GM23248 (cell line): ENCODE data around the gene PTPRD. TPM values are rescaled to one million over a fixed set of nuclear protein-coding genes. Genes with fewer than 3 reads are reported as not detected.

Experiments
- DNase-seq: peaks from one replicate; pipeline ENCODE4 v3.0.0-alpha.2; 2015
- H2AFZ ChIP-seq: fragments of 200-600 bp; sonication (generic); 2 replicates; pipeline ENCODE4 v1.6.1; 2016; ENCODE audit warnings: antibody characterized with exemption
- H3F3A ChIP-seq: fragments of 200-600 bp; sonication (generic); 2 replicates; pipeline ENCODE4 v1.6.1; 2016; ENCODE audit warnings: mild to moderate bottlenecking, antibody characterized with exemption, mixed run types; ENCODE audit not compliant: insufficient read depth
- H3K27ac ChIP-seq: fragments of 200-600 bp; sonication (generic); 2 replicates; pipeline ENCODE4 v1.5.1; 2016; ENCODE audit warnings: mild to moderate bottlenecking
- H3K27me3 ChIP-seq: fragments of 200-600 bp; sonication (generic); replicated peaks from 2 replicates; pipeline ENCODE4 v1.6.1; 2016; ENCODE audit warnings: mild to moderate bottlenecking; ENCODE audit not compliant: insufficient read depth
- H3K36me3 ChIP-seq: fragments of 200-600 bp; sonication (generic); 2 replicates; pipeline ENCODE4 v1.6.1; 2016; ENCODE audit warnings: low read depth, mild to moderate bottlenecking
- H3K4me1 ChIP-seq: fragments of 200-600 bp; sonication (generic); 2 replicates; pipeline ENCODE4 v1.6.1; 2016; ENCODE audit warnings: mild to moderate bottlenecking; ENCODE audit not compliant: insufficient read depth
- H3K4me2 ChIP-seq: fragments of 200-600 bp; sonication (generic); one replicate; pipeline ENCODE4 v1.6.1; 2016; ENCODE audit warnings: mild to moderate bottlenecking; ENCODE audit not compliant: unreplicated experiment
- H3K4me3 ChIP-seq: fragments of 200-600 bp; sonication (generic); 2 replicates; pipeline ENCODE4 v1.5.1; 2016; ENCODE audit warnings: mild to moderate bottlenecking
- H3K79me2 ChIP-seq: fragments of 200-600 bp; sonication (generic); 2 replicates; pipeline ENCODE4 v1.6.1; 2016; ENCODE audit warnings: mild to moderate bottlenecking; ENCODE audit not compliant: insufficient read depth
- H3K9ac ChIP-seq: fragments of 200-600 bp; sonication (generic); 2 replicates; pipeline ENCODE4 v1.6.1; 2016; ENCODE audit warnings: mild to moderate bottlenecking
- H3K9me2 ChIP-seq: fragments of 200-600 bp; sonication (generic); 2 replicates; pipeline ENCODE4 v1.6.1; 2016; ENCODE audit warnings: mixed run types, mild to moderate bottlenecking, moderate library complexity; ENCODE audit not compliant: insufficient read depth
- H3K9me3 ChIP-seq: fragments of 200-600 bp; sonication (generic); one replicate; pipeline ENCODE4 v1.6.1; 2017; ENCODE audit warnings: low read depth
- H4K20me1 ChIP-seq: fragments of 200-600 bp; sonication (generic); 2 replicates; pipeline ENCODE4 v1.6.0; 2016; ENCODE audit not compliant: insufficient read depth
- EZH2 ChIP-seq: fragments of 200-600 bp; sonication (generic); IDR thresholded peaks from 2 replicates; pipeline ENCODE4 v1.6.1; 2018; ENCODE audit warnings: antibody characterized with exemption, mild to moderate bottlenecking; ENCODE audit not compliant: insufficient read depth, poor library complexity, severe bottlenecking
- EZH2phosphoT487 ChIP-seq: fragments of 200-600 bp; sonication (generic); IDR thresholded peaks from 2 replicates; pipeline ENCODE4 v1.6.1; 2018; ENCODE audit warnings: antibody characterized with exemption, moderate library complexity, mild to moderate bottlenecking, low read depth; ENCODE audit not compliant: insufficient read depth
- WGBS, 2 experiments: methylation state at CpG; one replicate each; pipeline ENCODE4 v1.1.6; 2015 to 2017; ENCODE audit warnings: low lambda C conversion rate in 2 of 2, low coverage in 1 of 2; ENCODE audit errors: missing lambda C conversion rate in 2 of 2; 5-methylcytosine and 5-hydroxymethylcytosine counted together
- in situ Hi-C: fragments of 300-500 bp; cut with MboI; formaldehyde crosslinking; loops from 2 replicates; pipeline ENCODE4 v1.15.0; 2020
- polyA plus RNA-seq: library from polyadenylated mRNA; unstranded; fragments of >200 nt; fragmentation: Nextera tagmentation; extraction: Ambion mirVana; gene quantifications from 2 replicates; pipeline ENCODE4 v1.2.1, GENCODE V29; 2016
- total RNA-seq: library from RNA; depleted of rRNA; stranded (reverse); fragments of >200 nt; shearing (Covaris generic); gene quantifications from 2 replicates; pipeline ENCODE4 v1.2.3, GENCODE V29; 2014

Gene PTPRD
- total and polyA plus RNA-seq, 2 experiments from 2014 or later: 0.05 TPM; not detected in 1

DNA sequence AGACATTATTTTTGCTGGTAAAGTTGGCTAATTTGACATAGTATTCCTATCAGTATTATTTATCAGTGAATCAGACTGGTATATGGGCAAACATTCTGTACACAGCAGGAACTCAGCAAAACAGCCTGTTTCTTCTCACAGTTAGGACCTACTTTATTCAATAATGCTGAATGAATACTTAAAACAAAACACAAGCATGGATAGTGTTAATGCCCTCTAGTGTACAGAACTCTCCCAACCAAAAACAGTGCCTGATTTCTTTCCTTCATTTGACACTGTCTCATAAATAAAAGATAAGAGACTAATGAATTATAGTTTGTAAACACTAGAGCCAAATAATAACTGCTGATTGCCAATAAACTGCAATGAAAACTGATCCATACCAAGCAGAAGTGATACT lies 1113.3 kb downstream of the PTPRD start:
- Histone ChIP-seq H4K20me1 (no peaks in the 10 kb centered on the region), H3K27me3 (no peaks in the 10 kb centered on the region), H3K36me3 (no peaks in the 10 kb centered on the region), H3K79me2 (no peaks in the 10 kb centered on the region), H2AFZ (no peak overlapping the region), H3K9me2 (no peaks in the 10 kb centered on the region), H3K27ac (no peak overlapping the region), H3K4me3 (no peak overlapping the region), H3K9me3 (peaks cover 5% of the 10 kb centered on the region), H3K9ac (no peak overlapping the region), H3F3A (no peaks in the 10 kb centered on the region), H3K4me2 (no peak overlapping the region), H3K4me1 (no peaks in the 10 kb centered on the region)
- no peak for DNase-seq
- TF ChIP-seq EZH2phosphoT487: no peak
- TF ChIP-seq EZH2: no peak
- in situ Hi-C loops: no loop called here

DNA sequence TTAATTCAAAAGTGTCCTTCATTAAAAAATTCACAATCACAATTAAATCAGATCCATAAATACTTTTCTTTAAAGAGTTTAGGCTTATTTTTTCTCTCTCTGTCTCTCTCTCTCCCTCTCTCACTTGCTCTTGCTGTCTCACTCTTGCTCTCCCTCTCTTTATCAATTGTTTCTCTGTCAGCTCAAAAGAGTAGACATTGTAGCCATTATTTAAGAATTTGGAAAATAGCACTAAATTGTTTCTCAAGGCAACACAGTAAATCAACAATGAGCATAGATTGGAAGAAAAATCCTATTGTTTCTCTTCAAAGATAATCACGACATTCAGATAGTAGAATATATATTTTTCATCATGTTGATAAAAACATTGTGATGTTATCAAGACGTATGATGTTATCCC lies 1114.0 kb downstream of the PTPRD start:
- no peaks in the 10 kb centered on the region for H4K20me1 ChIP-seq
- no peaks in the 10 kb centered on the region for H3K4me1 ChIP-seq
- DNase-seq: no peak
- H3K4me2 ChIP-seq: no peak overlapping the region
- no peak overlapping the region for H3K9ac ChIP-seq
- no peaks in the 10 kb centered on the region for H3K79me2 ChIP-seq
- H3K9me2 ChIP-seq: no peaks in the 10 kb centered on the region
- WGBS, 2 experiments: 5 to 9% methylated on average over 2 of the region's 2 CpGs
- no peaks in the 10 kb centered on the region for H3K36me3 ChIP-seq
- H3K9me3 ChIP-seq: peaks cover 5% of the 10 kb centered on the region
- no peak overlapping the region for H2AFZ ChIP-seq
- TF ChIP-seq EZH2phosphoT487 (no peak), EZH2 (no peak)
- no peak overlapping the region for H3K27ac ChIP-seq
- in situ Hi-C loops: no loop called here
- no peaks in the 10 kb centered on the region for H3K27me3 ChIP-seq
- no peaks in the 10 kb centered on the region for H3F3A ChIP-seq
- H3K4me3 ChIP-seq: no peak overlapping the region

DNA sequence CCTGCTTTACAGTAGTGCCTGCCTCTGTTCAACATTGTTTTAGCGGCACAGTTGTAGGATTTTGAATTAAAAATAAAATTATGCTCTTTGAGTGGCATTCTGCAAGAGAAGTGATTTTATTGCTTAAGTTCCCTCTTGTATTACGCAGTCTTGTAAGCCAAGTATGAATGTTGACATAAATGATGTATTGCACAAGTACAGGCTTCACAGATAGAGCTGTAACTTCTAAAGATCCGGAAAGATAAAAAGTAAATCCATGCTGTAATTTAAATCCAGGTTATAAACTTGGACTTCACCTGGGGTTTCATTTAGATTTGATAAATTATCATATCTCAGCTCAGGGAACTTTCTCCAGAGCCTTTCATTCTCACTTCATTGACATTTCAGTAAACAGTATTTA lies 1114.7 kb downstream of the PTPRD start:
- H3K27me3 ChIP-seq: no peaks in the 10 kb centered on the region

DNA sequence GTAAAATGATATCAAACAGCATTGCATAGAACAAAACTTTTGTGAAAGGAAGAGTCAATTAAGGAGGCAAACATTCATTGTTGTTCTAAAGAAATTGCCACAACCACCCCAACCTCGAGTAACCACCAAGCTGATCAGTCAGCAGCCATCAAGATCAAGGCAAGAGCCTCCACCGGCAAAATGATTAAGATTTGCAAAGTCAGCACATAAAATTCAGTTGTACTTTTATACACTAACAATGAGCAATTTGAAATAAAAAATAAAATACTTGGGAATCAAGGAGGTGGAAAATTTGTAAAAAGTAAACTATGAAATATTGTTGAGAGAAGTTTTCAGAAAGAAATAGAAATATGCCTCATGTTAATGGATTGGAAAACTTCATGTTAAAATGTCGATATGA lies 1118.5 kb downstream of the PTPRD start:
- 9 to 18% methylated on average over 3 of the region's 3 CpGs for WGBS, 2 experiments
- no peak overlapping the region for H3K27ac ChIP-seq

More for the DNA sequence above, 1114.7 kb downstream of the PTPRD start:
- no peak overlapping the region for H3K4me3 ChIP-seq
- H3K9ac ChIP-seq: no peak overlapping the region
- DNase-seq: no peak
- no peaks in the 10 kb centered on the region for H3K4me1 ChIP-seq
- H2AFZ ChIP-seq: no peak overlapping the region
- no peaks in the 10 kb centered on the region for H3K79me2 ChIP-seq
- WGBS, 2 experiments: 25 to 30% methylated on average over 3 of the region's 3 CpGs
- H3K27ac ChIP-seq: no peak overlapping the region
- TF ChIP-seq EZH2: no peak
- TF ChIP-seq EZH2phosphoT487: no peak
- no peak overlapping the region for H3K4me2 ChIP-seq
- peaks cover 5% of the 10 kb centered on the region for H3K9me3 ChIP-seq
- H3K36me3 ChIP-seq: no peaks in the 10 kb centered on the region
- in situ Hi-C loops: no loop called here
- no peaks in the 10 kb centered on the region for H3K9me2 ChIP-seq
- H4K20me1 ChIP-seq: no peaks in the 10 kb centered on the region
- H3F3A ChIP-seq: no peaks in the 10 kb centered on the region

DNA sequence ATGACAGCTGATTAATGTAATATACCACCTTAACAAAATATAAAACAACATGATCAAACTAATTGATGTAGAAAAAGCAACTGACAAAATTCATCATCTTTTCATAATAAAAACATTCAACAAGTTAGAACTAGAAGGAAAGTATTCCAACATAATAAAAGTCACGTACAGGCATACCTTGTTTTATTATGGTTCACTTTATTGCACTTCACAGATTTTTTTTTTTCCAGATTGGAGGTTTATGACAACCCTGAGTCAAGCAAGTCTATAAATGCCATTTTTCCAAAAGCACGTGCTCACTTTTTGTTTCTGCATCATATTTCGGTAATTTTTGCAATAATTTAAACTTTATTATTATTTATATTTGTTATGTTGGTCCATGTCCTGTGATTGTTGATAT lies 1120.3 kb downstream of the PTPRD start:
- Histone ChIP-seq H3K9me2 (no peaks in the 10 kb centered on the region), H3K27me3 (no peaks in the 10 kb centered on the region), H3K4me3 (no peak overlapping the region), H3F3A (no peaks in the 10 kb centered on the region), H3K27ac (no peak overlapping the region), H3K9ac (no peak overlapping the region), H3K4me1 (no peaks in the 10 kb centered on the region), H3K9me3 (no peaks in the 10 kb centered on the region), H3K79me2 (no peaks in the 10 kb centered on the region), H4K20me1 (no peaks in the 10 kb centered on the region), H3K36me3 (no peaks in the 10 kb centered on the region), H2AFZ (no peak overlapping the region), H3K4me2 (no peak overlapping the region)
- WGBS, 2 experiments: 16 to 22% methylated on average over 3 of the region's 3 CpGs
- TF ChIP-seq EZH2phosphoT487: no peak
- TF ChIP-seq EZH2: no peak
- DNase-seq: no peak
- in situ Hi-C loops: no loop called here

More for the DNA sequence above, 1118.5 kb downstream of the PTPRD start:
- Histone ChIP-seq H3K9ac (no peak overlapping the region), H3K27me3 (no peaks in the 10 kb centered on the region), H3K79me2 (no peaks in the 10 kb centered on the region), H3K4me1 (no peaks in the 10 kb centered on the region), H2AFZ (no peak overlapping the region), H3K9me2 (no peaks in the 10 kb centered on the region), H3K9me3 (no peaks in the 10 kb centered on the region), H3K4me2 (no peak overlapping the region), H3K4me3 (no peak overlapping the region), H3K36me3 (no peaks in the 10 kb centered on the region), H4K20me1 (no peaks in the 10 kb centered on the region), H3F3A (no peaks in the 10 kb centered on the region)
- in situ Hi-C loops: no loop called here
- no peak for DNase-seq
- TF ChIP-seq EZH2phosphoT487 (no peak), EZH2 (no peak)
